SIG-M5 treated with dmso at 0.1 percent for 504 hours (cell line): Measurements from ENCODE around the gene TMEM176B.
"Not testable (repeated sequence)": the region's sequence is repeated elsewhere in the genome, so short reads cannot be mapped to it uniquely, and the experiment has no call there.

Experiments used
- DNase-seq: peaks from one replicate; lab custom pipeline; 2025; ENCODE audit not compliant: unreplicated experiment; lab: John Stamatoyannopoulos, UW

TMEM176B gene

GRCh38 chr7:150791746-150792452, 8.3 kb downstream of the TMEM176B start:
- no peak for DNase-seq

GRCh38 chr7:150791304-150791703, 8.9 kb downstream of the TMEM176B start:
- no peak for DNase-seq

GRCh38 chr7:150790416-150791075, 9.6 kb downstream of the TMEM176B start:
- no peak for DNase-seq

- DNase-seq: no peak
Observed at GRCh38 chr7:150788474-150789269, 11.5 kb downstream of the TMEM176B start.

GRCh38 chr7:150787321-150788281, 12.6 kb downstream of the TMEM176B start:
- peak; percentile 84 for DNase-seq

GRCh38 chr7:150784954-150785353, 15.2 kb downstream of the TMEM176B start:
- no peak for DNase-seq

- no peak for DNase-seq
Observed at GRCh38 chr7:150784120-150784736, 15.9 kb downstream of the TMEM176B start.

GRCh38 chr7:150781961-150782360, 18.2 kb downstream of the TMEM176B start:
- DNase-seq: no peak

- DNase-seq: peak; percentile 34
Observed at GRCh38 chr7:150781103-150781502, 19.1 kb downstream of the TMEM176B start.

- DNase-seq: peak; percentile 15
Observed at GRCh38 chr7:150780292-150780691, 19.9 kb downstream of the TMEM176B start.

- DNase-seq: peak; percentile 66
Observed at GRCh38 chr7:150778738-150779301, 21.3 kb downstream of the TMEM176B start.

- no peak for DNase-seq
Observed at GRCh38 chr7:150778014-150778737, 22.0 kb downstream of the TMEM176B start.

- not testable (repeated sequence) for DNase-seq
Observed at GRCh38 chr7:150774131-150774530, 26.0 kb downstream of the TMEM176B start.

- no peak for DNase-seq
Observed at GRCh38 chr7:150769768-150770167, 30.4 kb downstream of the TMEM176B start.

GRCh38 chr7:150766334-150766709, 33.8 kb downstream of the TMEM176B start:
- DNase-seq: no peak

- DNase-seq: no peak
Observed at GRCh38 chr7:150759479-150759878, 40.7 kb downstream of the TMEM176B start.

- peak; percentile 33 for DNase-seq
Observed at GRCh38 chr7:150756858-150757257, 43.3 kb downstream of the TMEM176B start.

GRCh38 chr7:150756166-150756565, 44.0 kb downstream of the TMEM176B start:
- DNase-seq: no peak

GRCh38 chr7:150755473-150756099, 44.6 kb downstream of the TMEM176B start:
- DNase-seq: no peak
